KMS-11 (cell line): Measurements from ENCODE around the gene TSHZ3.

Experiments used
- H2AFZ ChIP-seq: fragments of 200-600 bp; sonication (generic); 2 replicates; pipeline ENCODE4 v1.6.1; 2016; ENCODE audit warnings: antibody characterized with exemption, mixed run types, low read depth
- H3K27ac ChIP-seq: fragments of 200-600 bp; sonication (generic); 2 replicates; pipeline ENCODE4 v1.6.1; 2016; ENCODE audit warnings: mild to moderate bottlenecking, mixed run types
- H3K27me3 ChIP-seq: fragments of 200-600 bp; sonication (generic); 2 replicates; pipeline ENCODE4 v1.6.1; 2017; ENCODE audit warnings: mild to moderate bottlenecking, low read depth, mixed run types, moderate library complexity; ENCODE audit not compliant: insufficient read depth
- H3K36me3 ChIP-seq: fragments of 200-600 bp; sonication (generic); 2 replicates; pipeline ENCODE4 v1.6.1; 2017; ENCODE audit warnings: mild to moderate bottlenecking, mixed run types; ENCODE audit not compliant: insufficient read depth
- H3K4me1 ChIP-seq: fragments of 200-600 bp; sonication (generic); 2 replicates; pipeline ENCODE4 v1.6.1; 2016; ENCODE audit warnings: mild to moderate bottlenecking, low read depth, mixed run types; ENCODE audit not compliant: poor library complexity, severe bottlenecking
- H3K4me2 ChIP-seq: fragments of 200-600 bp; sonication (generic); 2 replicates; pipeline ENCODE4 v1.7.0; 2016; ENCODE audit warnings: mild to moderate bottlenecking, mixed run types
- H3K4me3 ChIP-seq: fragments of 200-600 bp; sonication (generic); IDR thresholded peaks from 2 replicates; pipeline ENCODE4 v1.6.1; 2017; ENCODE audit warnings: low read depth, low read length, mixed read lengths; ENCODE audit not compliant: insufficient read depth
- H3K79me2 ChIP-seq: fragments of 200-600 bp; sonication (generic); 2 replicates; pipeline ENCODE4 v1.6.1; 2016; ENCODE audit warnings: low read depth, mixed run types; ENCODE audit not compliant: insufficient read depth
- H3K9ac ChIP-seq: fragments of 200-600 bp; sonication (generic); 2 replicates; pipeline ENCODE4 v1.6.1; 2016; ENCODE audit warnings: mild to moderate bottlenecking, mixed run types
- H4K20me1 ChIP-seq: fragments of 200-600 bp; sonication (generic); 2 replicates; pipeline ENCODE4 v1.6.1; 2016; ENCODE audit warnings: mild to moderate bottlenecking, mixed run types; ENCODE audit not compliant: insufficient read depth
- TF ChIP-seq, protein P1 (sequence below): fragments of 200-600 bp; sonication (generic); conservative IDR thresholded peaks from 2 replicates; pipeline ENCODE4 v1.6.1; 2017; ENCODE audit warnings: low read depth, mild to moderate bottlenecking, antibody characterized with exemption, low read length, moderate library complexity, mixed read lengths

Gene TSHZ3

GRCh38 chr19:31339411-31339810 is 9.8 kb downstream of the TSHZ3 start:
- H3K9ac ChIP-seq = no peak overlapping the region
- H3K4me1 ChIP-seq = peaks cover 33% of the 10 kb centered on the region
- H3K36me3 ChIP-seq = no peaks in the 10 kb centered on the region
- no peaks in the 10 kb centered on the region for H3K79me2 ChIP-seq
- TF ChIP-seq, protein P1, sequence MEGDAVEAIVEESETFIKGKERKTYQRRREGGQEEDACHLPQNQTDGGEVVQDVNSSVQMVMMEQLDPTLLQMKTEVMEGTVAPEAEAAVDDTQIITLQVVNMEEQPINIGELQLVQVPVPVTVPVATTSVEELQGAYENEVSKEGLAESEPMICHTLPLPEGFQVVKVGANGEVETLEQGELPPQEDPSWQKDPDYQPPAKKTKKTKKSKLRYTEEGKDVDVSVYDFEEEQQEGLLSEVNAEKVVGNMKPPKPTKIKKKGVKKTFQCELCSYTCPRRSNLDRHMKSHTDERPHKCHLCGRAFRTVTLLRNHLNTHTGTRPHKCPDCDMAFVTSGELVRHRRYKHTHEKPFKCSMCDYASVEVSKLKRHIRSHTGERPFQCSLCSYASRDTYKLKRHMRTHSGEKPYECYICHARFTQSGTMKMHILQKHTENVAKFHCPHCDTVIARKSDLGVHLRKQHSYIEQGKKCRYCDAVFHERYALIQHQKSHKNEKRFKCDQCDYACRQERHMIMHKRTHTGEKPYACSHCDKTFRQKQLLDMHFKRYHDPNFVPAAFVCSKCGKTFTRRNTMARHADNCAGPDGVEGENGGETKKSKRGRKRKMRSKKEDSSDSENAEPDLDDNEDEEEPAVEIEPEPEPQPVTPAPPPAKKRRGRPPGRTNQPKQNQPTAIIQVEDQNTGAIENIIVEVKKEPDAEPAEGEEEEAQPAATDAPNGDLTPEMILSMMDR = no peak
- H3K4me3 ChIP-seq = no peak overlapping the region
- no peak overlapping the region for H2AFZ ChIP-seq
- H3K27ac ChIP-seq = peak overlapping the region; percentile 48; the same call in 1 of the 2 replicates
- H4K20me1 ChIP-seq = no peaks in the 10 kb centered on the region
- no peaks in the 10 kb centered on the region for H3K27me3 ChIP-seq
- peak overlapping the region; percentile 77 for H3K4me2 ChIP-seq

DNA sequence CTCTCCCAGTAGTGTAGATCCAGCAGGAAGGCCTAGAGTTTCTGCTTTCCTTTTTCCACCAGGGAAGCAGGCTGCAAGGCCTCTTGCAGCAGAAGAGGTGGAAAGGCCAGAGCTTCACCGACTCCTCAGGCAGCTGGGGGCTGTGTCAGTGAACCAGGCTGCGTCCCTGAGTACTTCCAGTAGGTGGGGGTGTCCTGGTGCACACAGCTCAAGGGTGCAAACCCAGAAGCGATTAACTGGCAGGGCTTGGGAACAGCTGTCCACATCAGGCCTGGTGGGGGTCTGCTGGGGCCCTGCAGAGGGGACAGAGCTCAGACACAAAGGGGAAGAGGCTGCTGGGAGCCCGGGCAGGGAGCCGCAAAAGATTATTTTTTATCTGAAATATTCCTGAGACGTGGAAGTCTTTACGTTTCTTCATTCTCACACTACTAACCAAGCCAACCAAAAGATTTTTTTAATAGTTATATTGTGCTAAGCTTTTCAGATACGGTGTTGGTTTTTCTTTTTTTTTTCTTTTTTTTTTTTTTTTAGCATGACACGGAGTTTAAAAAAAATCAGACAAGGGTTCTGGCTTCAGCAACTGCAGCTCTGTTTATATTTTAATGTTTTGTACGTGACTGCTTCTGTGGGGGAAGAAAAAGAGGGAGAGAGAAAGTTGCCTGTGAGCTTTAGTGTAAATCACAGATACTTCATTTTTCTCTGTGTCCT is 11.0 kb downstream of the TSHZ3 start:
- no peak overlapping the region for H3K9ac ChIP-seq
- no peaks in the 10 kb centered on the region for H3K27me3 ChIP-seq
- no peak overlapping the region for H3K4me3 ChIP-seq
- H3K4me2 ChIP-seq = no peak overlapping the region
- no peaks in the 10 kb centered on the region for H3K36me3 ChIP-seq
- H3K27ac ChIP-seq = no peak overlapping the region
- peaks cover 33% of the 10 kb centered on the region for H3K4me1 ChIP-seq
- H3K79me2 ChIP-seq = no peaks in the 10 kb centered on the region
- no peak overlapping the region for H2AFZ ChIP-seq
- TF ChIP-seq, protein P1 = 0 out of 2 replicates have a peak, but pooled peaks have one; percentile 12
- H4K20me1 ChIP-seq = no peaks in the 10 kb centered on the region

- Histone ChIP-seq H2AFZ (no peak overlapping the region), H3K4me2 (no peak overlapping the region), H3K79me2 (no peaks in the 10 kb centered on the region), H3K36me3 (no peaks in the 10 kb centered on the region), H4K20me1 (no peaks in the 10 kb centered on the region), H3K4me3 (no peak overlapping the region), H3K27ac (no peak overlapping the region), H3K27me3 (no peaks in the 10 kb centered on the region), H3K4me1 (peaks cover 30% of the 10 kb centered on the region), H3K9ac (no peak overlapping the region)
- TF ChIP-seq, protein P1 = no peak
Observed at GRCh38 chr19:31337008-31337914, 12.0 kb downstream of the TSHZ3 start.

DNA sequence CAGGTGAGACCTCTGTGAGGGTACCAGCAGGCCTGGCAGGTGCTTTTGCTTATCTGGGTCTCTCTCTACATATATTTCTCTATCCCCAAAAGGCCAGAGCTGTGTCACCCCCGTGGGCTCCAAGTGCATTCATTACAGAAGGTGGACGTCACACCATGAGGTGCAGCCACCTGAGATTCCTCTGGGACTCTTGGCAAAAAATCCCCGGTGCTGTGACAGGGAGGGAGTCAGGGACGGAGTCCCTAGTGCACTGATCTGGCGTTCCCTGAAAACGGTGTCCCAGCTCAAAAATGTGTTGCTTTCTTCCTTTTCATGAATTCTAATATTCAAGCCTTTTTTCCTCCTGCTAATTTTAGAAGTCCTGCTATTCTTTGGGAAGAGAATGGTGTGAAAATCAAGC is 13.5 kb downstream of the TSHZ3 start:
- H3K4me2 ChIP-seq = no peak overlapping the region
- H3K27ac ChIP-seq = no peak overlapping the region
- no peaks in the 10 kb centered on the region for H4K20me1 ChIP-seq
- peaks cover 15% of the 10 kb centered on the region for H3K4me1 ChIP-seq
- H3K27me3 ChIP-seq = no peaks in the 10 kb centered on the region
- no peak overlapping the region for H3K4me3 ChIP-seq
- no peak overlapping the region for H2AFZ ChIP-seq
- H3K79me2 ChIP-seq = no peaks in the 10 kb centered on the region
- no peaks in the 10 kb centered on the region for H3K36me3 ChIP-seq
- H3K9ac ChIP-seq = no peak overlapping the region
- TF ChIP-seq, protein P1 = no peak
